Measurements from ENCODE around the gene C11orf21.

The C11orf21 gene

GRCh38 chr11:2307501-2308331 is 6.0 kb upstream of the C11orf21 start:
- DNase-seq, result no peak

GRCh38 chr11:2306877-2307500 is 5.3 kb upstream of the C11orf21 start:
- DNase-seq, result no peak

- no peak for DNase-seq
Measured at GRCh38 chr11:2306452-2306823, 4.7 kb upstream of the C11orf21 start.

- DNase-seq, result no peak
Measured at GRCh38 chr11:2305788-2306451, 4.2 kb upstream of the C11orf21 start.

- DNase-seq, result peak; percentile 43
Measured at GRCh38 chr11:2305140-2305778, 3.5 kb upstream of the C11orf21 start.

- no peak for DNase-seq
Measured at GRCh38 chr11:2304506-2305139, 2.9 kb upstream of the C11orf21 start.

GRCh38 chr11:2303627-2304505 is 2.1 kb upstream of the C11orf21 start:
- DNase-seq, result no peak

- no peak for DNase-seq
Measured at GRCh38 chr11:2302896-2303626, 1.3 kb upstream of the C11orf21 start.

GRCh38 chr11:2302306-2302895 is 683 bp upstream of the C11orf21 start:
- DNase-seq, result no peak

- DNase-seq, result no peak
Measured at GRCh38 chr11:2300936-2301630, 635 bp downstream of the C11orf21 start.

GRCh38 chr11:2300290-2300935 is 1.3 kb downstream of the C11orf21 start:
- DNase-seq, result no peak

- DNase-seq, result no peak
Measured at GRCh38 chr11:2299773-2300172, 1.9 kb downstream of the C11orf21 start.

- DNase-seq, result no peak
Measured at GRCh38 chr11:2298795-2299761, 2.6 kb downstream of the C11orf21 start.

- no peak for DNase-seq
Measured at GRCh38 chr11:2298131-2298794, 3.5 kb downstream of the C11orf21 start.

- no peak for DNase-seq
Measured at GRCh38 chr11:2297623-2298030, 4.1 kb downstream of the C11orf21 start.

GRCh38 chr11:2296913-2297622 is 4.7 kb downstream of the C11orf21 start:
- no peak for DNase-seq

Measured in activated gamma-delta T cell (primary cell).